ENCODE data around the gene RIBC1. TPM values are rescaled to one million over a fixed set of nuclear protein-coding genes. Genes with fewer than 3 reads are reported as not detected.

The RIBC1 gene
- total RNA-seq, 2 experiments from 2014 or later = 2.5 to 2.6 TPM

GRCh38 chrX:53429755-53430154 lies 7.1 kb downstream of the RIBC1 start:
- no peak for TF ChIP-seq CTCF (IDR thresholded peaks at IDR 0.05)
- Mint-ChIP-seq H3K36me3 (ENCODE audit: low read depth) (peaks cover 31% of the 10 kb centered on the region), H3K4me1 (ENCODE audit: low read depth) (peaks cover 10% of the 10 kb centered on the region), H3K4me3 (no peak overlapping the region), H3K27ac (no peak overlapping the region), H3K27me3 (no peaks in the 10 kb centered on the region), H3K9me3 (no peaks in the 10 kb centered on the region)
- H3K36me3 ChIP-seq (ENCODE audit: insufficient read depth, low read length) = peaks cover 23% of the 10 kb centered on the region
- no peak for ATAC-seq (ENCODE audit: poor library complexity)
- ChIA-PET POLR2A (no interaction called here), CTCF (no interaction called here)
- peaks cover 11% of the 10 kb centered on the region for H3K4me1 ChIP-seq (ENCODE audit: insufficient read depth, low read length)
- H3K27ac ChIP-seq (ENCODE audit: low read depth in 1 of 2, low read length in 2 of 2) = no peak overlapping the region
- no peak overlapping the region for H3K4me3 ChIP-seq (ENCODE audit: low read length)
- no peaks in the 10 kb centered on the region for H3K9me3 ChIP-seq (ENCODE audit: control insufficient read depth in 1 of 2, insufficient read depth in 1 of 2, low read length in 2 of 2)
- no peaks in the 10 kb centered on the region for H3K27me3 ChIP-seq (ENCODE audit: control insufficient read depth in 1 of 2, insufficient read depth in 2 of 2, low read length in 2 of 2)
- no peak for DNase-seq
- intact Hi-C loops (cut with DNase I, micrococcal nuclease) = loop anchor here in 1 of 2 experiments (5.0 to 10.0 kb wide), 4 partner anchors 145 to 1573 kb away; partner anchors contain the start of genes APEX2, HUWE1, IQSEC2 and PHF8

GRCh38 chrX:53430231-53430630 lies 7.6 kb downstream of the RIBC1 start:
- Histone ChIP-seq H3K9me3 (ENCODE audit: control insufficient read depth in 1 of 2, insufficient read depth in 1 of 2, low read length in 2 of 2) (no peaks in the 10 kb centered on the region), H3K4me1 (ENCODE audit: insufficient read depth, low read length) (peaks cover 13% of the 10 kb centered on the region), H3K4me3 (ENCODE audit: low read length) (no peak overlapping the region), H3K27ac (ENCODE audit: low read depth in 1 of 2, low read length in 2 of 2) (no peak overlapping the region), H3K27me3 (ENCODE audit: control insufficient read depth in 1 of 2, insufficient read depth in 2 of 2, low read length in 2 of 2) (no peaks in the 10 kb centered on the region), H3K36me3 (ENCODE audit: insufficient read depth, low read length) (peaks cover 23% of the 10 kb centered on the region)
- peaks cover 31% of the 10 kb centered on the region for H3K36me3 Mint-ChIP-seq (ENCODE audit: low read depth)
- ChIA-PET POLR2A (interaction anchor here (1.0 kb wide), 1 partner anchor 8 kb away, joined by 3 read pairs; the partner anchor contains the start of genes RIBC1 and SMC1A), CTCF (no interaction called here)
- no peaks in the 10 kb centered on the region for H3K27me3 Mint-ChIP-seq
- no peak for DNase-seq
- no peak overlapping the region for H3K27ac Mint-ChIP-seq
- intact Hi-C loops (cut with DNase I, micrococcal nuclease) = loop anchor here in 1 of 2 experiments (5.0 to 10.0 kb wide), 3 partner anchors 145 to 1572 kb away; partner anchors contain the start of genes APEX2, IQSEC2 and PHF8
- no peak for TF ChIP-seq CTCF (IDR thresholded peaks at IDR 0.05)
- ATAC-seq (ENCODE audit: poor library complexity) = no peak
- H3K9me3 Mint-ChIP-seq = no peaks in the 10 kb centered on the region
- H3K4me3 Mint-ChIP-seq = peak overlapping the region; percentile 51
- H3K4me1 Mint-ChIP-seq (ENCODE audit: low read depth) = peaks cover 13% of the 10 kb centered on the region

DNA sequence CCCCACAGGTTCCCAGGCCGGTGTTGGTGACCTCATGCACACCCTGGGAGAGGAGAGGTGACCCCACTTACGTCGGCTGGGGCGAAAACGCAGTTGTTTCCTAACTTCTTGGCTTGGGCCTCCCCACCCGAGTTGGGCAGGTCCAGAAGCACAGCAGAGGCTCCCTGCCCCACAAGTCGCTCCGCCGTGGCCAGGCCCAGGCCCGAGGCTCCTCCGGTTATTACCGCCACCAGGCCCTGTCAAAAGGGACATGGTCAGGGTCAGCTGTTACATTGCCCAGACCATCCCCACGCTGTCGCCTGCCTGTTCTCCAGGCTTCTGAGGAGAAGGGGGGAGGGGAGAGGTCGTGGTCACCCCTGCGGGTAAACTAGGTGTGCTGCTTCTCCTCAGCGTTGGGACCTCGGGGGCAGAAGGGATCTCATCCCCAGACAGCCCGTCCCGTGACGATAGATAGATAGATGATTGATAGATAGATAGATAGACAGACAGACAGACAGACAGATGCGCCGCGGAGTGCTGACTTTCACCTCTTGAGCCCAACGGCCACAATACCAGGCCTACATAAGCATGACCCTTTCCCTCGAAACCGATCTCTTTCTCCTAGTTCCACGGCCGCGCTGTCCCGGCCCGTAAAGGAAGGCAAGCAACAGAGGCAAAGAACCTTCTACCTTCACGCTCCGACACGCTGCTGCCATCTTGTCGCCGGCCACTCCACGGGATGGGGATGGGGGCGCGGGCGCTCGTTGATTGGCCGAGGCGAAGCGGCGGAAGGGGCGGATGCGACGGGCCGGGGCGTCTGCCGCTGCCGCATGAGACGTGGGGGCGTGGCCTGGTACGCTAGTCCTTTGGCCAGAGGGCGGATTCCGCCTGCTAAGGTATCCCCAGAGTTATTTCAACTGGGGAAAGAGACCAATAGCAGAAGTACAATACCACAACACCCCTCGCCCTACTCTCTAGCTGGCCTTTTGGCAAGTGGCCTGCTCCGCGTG lies 11.3 kb downstream of the RIBC1 start, which contains the start of gene HSD17B10:
Gene HSD17B10 (minus strand): TSS at position 720 of the 989 bp plus-strand sequence. CDS start 25 bp downstream, at position 695.
- H3K4me1 Mint-ChIP-seq (ENCODE audit: low read depth) = peaks cover 16% of the 10 kb centered on the region
- POLR2A ChIA-PET = interaction anchor here (0.6 to 1.4 kb wide), 3 partner anchors 12 to 352 kb away, joined by 3 to 10 read pairs (median 4); partner anchors contain the start of genes RIBC1, SMC1A and TSPYL2

More for the DNA sequence above, 11.3 kb downstream of the RIBC1 start, which contains the start of gene HSD17B10:
- intact Hi-C loops (cut with DNase I, micrococcal nuclease) = loop anchor here in 1 of 2 experiments (2.0 to 10.0 kb wide), 4 partner anchors 13 to 1568 kb away; partner anchors contain the start of genes APEX2, IQSEC2 and PHF8
- CTCF ChIA-PET = interaction anchor here (1.5 to 2.6 kb wide), 3 partner anchors 11 to 121 kb away, joined by 5 to 19 read pairs (median 15); partner anchors contain the start of genes RIBC1 and SMC1A
- Histone ChIP-seq H3K4me3 (ENCODE audit: low read length) (peak within 1 kb of the TSS; percentile 63), H3K27me3 (ENCODE audit: control insufficient read depth in 1 of 2, insufficient read depth in 2 of 2, low read length in 2 of 2) (no peaks in the 10 kb centered on the region), H3K9me3 (ENCODE audit: control insufficient read depth in 1 of 2, insufficient read depth in 1 of 2, low read length in 2 of 2) (no peaks in the 10 kb centered on the region), H3K36me3 (ENCODE audit: insufficient read depth, low read length) (peaks cover 23% of the 10 kb centered on the region), H3K27ac (ENCODE audit: low read depth in 1 of 2, low read length in 2 of 2) (peak within 1 kb of the TSS; percentile 34 to 39), H3K4me1 (ENCODE audit: insufficient read depth, low read length) (peaks cover 18% of the 10 kb centered on the region)
- no peak for TF ChIP-seq CTCF (IDR thresholded peaks at IDR 0.05)
- no peaks in the 10 kb centered on the region for H3K9me3 Mint-ChIP-seq
- DNase-seq (peak; percentile 67 to 92 (median 80)), ATAC-seq (ENCODE audit: poor library complexity) (peak; percentile 98)
- peak within 1 kb of the TSS; percentile 93 for H3K27ac Mint-ChIP-seq
- H3K4me3 Mint-ChIP-seq = peak within 1 kb of the TSS; percentile 99
- H3K36me3 Mint-ChIP-seq (ENCODE audit: low read depth) = peaks cover 28% of the 10 kb centered on the region
- H3K27me3 Mint-ChIP-seq = peaks cover 3% of the 10 kb centered on the region
